ENCODE data around the gene C2CD2L. TPM values are rescaled to one million over a fixed set of nuclear protein-coding genes. Genes with fewer than 3 reads are reported as not detected.

The C2CD2L gene
- polyA plus RNA-seq, 1 of the 3 experiments (the other 2 are of a cell fraction), result 8.6 TPM

DNA sequence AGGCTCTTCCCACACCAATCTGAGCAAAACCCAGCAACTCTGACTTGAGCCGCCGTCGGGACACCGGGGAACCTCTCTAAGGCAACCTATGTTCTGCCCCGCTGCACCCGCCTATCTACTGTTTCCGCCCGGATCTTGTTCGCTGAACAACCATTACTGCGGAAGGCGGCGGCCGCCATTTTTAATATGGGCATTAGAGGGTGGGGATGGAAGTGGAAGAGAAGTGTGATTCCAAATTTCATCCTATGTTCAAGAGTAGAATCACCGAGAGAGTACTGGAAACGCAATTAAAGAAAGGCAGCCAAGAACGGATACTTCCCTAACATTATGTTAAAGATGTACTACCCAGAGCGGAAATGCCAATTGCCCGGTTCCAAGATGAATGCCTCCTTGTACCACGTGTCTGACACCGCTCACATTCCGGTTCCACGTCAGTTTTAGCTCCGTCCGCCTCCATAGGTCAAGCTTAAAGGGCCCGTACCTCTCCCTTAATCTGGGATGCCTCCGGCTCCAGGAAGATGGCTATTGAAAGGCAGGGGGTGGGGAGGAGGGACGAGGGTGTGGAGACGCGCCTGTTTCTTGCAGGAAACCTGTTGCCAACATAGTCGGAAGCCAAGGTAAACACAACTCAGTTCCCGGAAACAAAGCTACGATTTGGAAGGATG lies 5.3 kb upstream of the C2CD2L start, which contains the start of gene DPAGT1:
DPAGT1 (minus strand) TSS at position 95 of the 665 bp plus-strand sequence. CDS start 198 bp downstream, outside the sequence.
- H3K9me3 ChIP-seq, result no peaks in the 10 kb centered on the region
- WGBS (ENCODE audit: low lambda C conversion rate), result under 1% methylated on average over 25 of the region's 32 CpGs
- H3K9ac ChIP-seq, result peak within 1 kb of the TSS; percentile 78
- no peaks in the 10 kb centered on the region for H4K20me1 ChIP-seq (ENCODE audit: insufficient read depth)
- H3K27ac ChIP-seq (ENCODE audit: low read depth in 2 of 2, low read length in 1 of 2), result peak within 1 kb of the TSS; percentile 93 to 97
- POLR2A ChIA-PET, result interaction anchor here (0.7 to 1.6 kb wide), 8 partner anchors 8 to 237 kb away, joined by 3 to 6 read pairs (median 3); partner anchors contain the start of genes HMBS, HYOU1, MCAM and RPS25
- DNase-seq, result peak; percentile 81
- H3K36me3 ChIP-seq (replicated peaks in 1 of 2; ENCODE audit: control insufficient read depth in 1 of 2, insufficient read depth in 2 of 2, low read length in 1 of 2), result peaks cover 12 to 19% of the 10 kb centered on the region in 2 experiments
- peak within 1 kb of the TSS; percentile 77 for H2AFZ ChIP-seq (ENCODE audit: low read depth)
- CTCF ChIA-PET, result interaction anchor here (0.6 to 2.0 kb wide), 16 partner anchors 10 to 273 kb away, joined by 3 to 13 read pairs (median 4); partner anchors contain the start of genes ABCG4, CBL and NLRX1
- H3K27me3 ChIP-seq (ENCODE audit: insufficient read depth), result no peaks in the 10 kb centered on the region
- H3K4me1 ChIP-seq (ENCODE audit: control insufficient read depth in 1 of 2, insufficient read depth in 2 of 2, low read depth in 1 of 2, low read length in 1 of 2), result peaks cover 13 to 29% of the 10 kb centered on the region in 2 experiments; a peak in 3 of 4 replicates
- H3K79me2 ChIP-seq (ENCODE audit: insufficient read depth), result peaks cover 42% of the 10 kb centered on the region
- H3K9me2 ChIP-seq, result no peaks in the 10 kb centered on the region
- H3K4me3 ChIP-seq (ENCODE audit: low read depth in 2 of 2, low read length in 1 of 2), result peak within 1 kb of the TSS; percentile 80 to 90
- peak within 1 kb of the TSS; percentile 98 for H3K4me2 ChIP-seq
- H3F3A ChIP-seq (replicated peaks; ENCODE audit: insufficient read depth), result peaks cover 35% of the 10 kb centered on the region
- TF ChIP-seq TCF12 (IDR thresholded peaks at IDR 0.05) (no peak), RFX5 (IDR thresholded peaks at IDR 0.05; ENCODE audit: low read length) (no peak), TAF1 (IDR thresholded peaks at IDR 0.05; ENCODE audit: borderline replicate concordance, low read depth, low read length) (peak; percentile 76), EP300 (IDR thresholded peaks at IDR 0.05; ENCODE audit: borderline replicate concordance in 1 of 2, low read depth in 1 of 2, low read length in 1 of 2) (no peak), SIN3A (IDR thresholded peaks at IDR 0.05; ENCODE audit: borderline replicate concordance, low read depth, low read length) (peak; percentile 52), ZBTB33 (IDR thresholded peaks at IDR 0.05; ENCODE audit: borderline replicate concordance, low read depth) (no peak), RAD21 (IDR thresholded peaks at IDR 0.05; ENCODE audit: low read length) (no peak), POLR2AphosphoS5 (IDR thresholded peaks at IDR 0.05; ENCODE audit: low read depth, low read length) (0 out of 2 replicates have a peak, but pooled peaks have one; percentile 27), CHD2 (IDR thresholded peaks at IDR 0.05; ENCODE audit: low read length, partially characterized antibody) (no peak), ELF1 (IDR thresholded peaks at IDR 0.05) (peak; percentile 62), MEF2A (IDR thresholded peaks at IDR 0.05; ENCODE audit: borderline replicate concordance, low read depth) (no peak), RCOR1 (IDR thresholded peaks at IDR 0.05; ENCODE audit: low read length) (no peak; the same call in 1 of the 2 replicates), FOXJ3 (CRISPR knock-in tag; IDR thresholded peaks at IDR 0.05) (peak; percentile 30; the same call in 1 of the 2 replicates), TEAD4 (IDR thresholded peaks at IDR 0.05; ENCODE audit: borderline replicate concordance, insufficient read depth) (peak; percentile 41; the same call in 1 of the 2 replicates), MAX (IDR thresholded peaks at IDR 0.05; ENCODE audit: low read depth) (peak; percentile 100), USF2 (IDR thresholded peaks at IDR 0.05; ENCODE audit: borderline replicate concordance, low read depth, low read length) (peak; percentile 56), FOXM1 (IDR thresholded peaks at IDR 0.05; ENCODE audit: low read depth) (no peak), RXRA (IDR thresholded peaks at IDR 0.05; ENCODE audit: borderline replicate concordance, low read depth) (no peak), EZH2phosphoT487 (IDR thresholded peaks at IDR 0.05; ENCODE audit: borderline replicate concordance, low read depth) (no peak), JUND (IDR thresholded peaks at IDR 0.05) (no peak)
- TF ChIP-seq, protein P1, sequence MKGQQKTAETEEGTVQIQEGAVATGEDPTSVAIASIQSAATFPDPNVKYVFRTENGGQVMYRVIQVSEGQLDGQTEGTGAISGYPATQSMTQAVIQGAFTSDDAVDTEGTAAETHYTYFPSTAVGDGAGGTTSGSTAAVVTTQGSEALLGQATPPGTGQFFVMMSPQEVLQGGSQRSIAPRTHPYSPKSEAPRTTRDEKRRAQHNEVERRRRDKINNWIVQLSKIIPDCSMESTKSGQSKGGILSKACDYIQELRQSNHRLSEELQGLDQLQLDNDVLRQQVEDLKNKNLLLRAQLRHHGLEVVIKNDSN (IDR thresholded peaks at IDR 0.05; ENCODE audit: borderline replicate concordance, low read depth), result peak; percentile 93
- TF ChIP-seq, protein P2, sequence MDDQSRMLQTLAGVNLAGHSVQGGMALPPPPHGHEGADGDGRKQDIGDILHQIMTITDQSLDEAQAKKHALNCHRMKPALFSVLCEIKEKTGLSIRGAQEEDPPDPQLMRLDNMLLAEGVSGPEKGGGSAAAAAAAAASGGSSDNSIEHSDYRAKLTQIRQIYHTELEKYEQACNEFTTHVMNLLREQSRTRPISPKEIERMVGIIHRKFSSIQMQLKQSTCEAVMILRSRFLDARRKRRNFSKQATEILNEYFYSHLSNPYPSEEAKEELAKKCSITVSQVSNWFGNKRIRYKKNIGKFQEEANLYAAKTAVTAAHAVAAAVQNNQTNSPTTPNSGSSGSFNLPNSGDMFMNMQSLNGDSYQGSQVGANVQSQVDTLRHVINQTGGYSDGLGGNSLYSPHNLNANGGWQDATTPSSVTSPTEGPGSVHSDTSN (IDR thresholded peaks at IDR 0.05), result no peak
- TF ChIP-seq, protein P3, sequence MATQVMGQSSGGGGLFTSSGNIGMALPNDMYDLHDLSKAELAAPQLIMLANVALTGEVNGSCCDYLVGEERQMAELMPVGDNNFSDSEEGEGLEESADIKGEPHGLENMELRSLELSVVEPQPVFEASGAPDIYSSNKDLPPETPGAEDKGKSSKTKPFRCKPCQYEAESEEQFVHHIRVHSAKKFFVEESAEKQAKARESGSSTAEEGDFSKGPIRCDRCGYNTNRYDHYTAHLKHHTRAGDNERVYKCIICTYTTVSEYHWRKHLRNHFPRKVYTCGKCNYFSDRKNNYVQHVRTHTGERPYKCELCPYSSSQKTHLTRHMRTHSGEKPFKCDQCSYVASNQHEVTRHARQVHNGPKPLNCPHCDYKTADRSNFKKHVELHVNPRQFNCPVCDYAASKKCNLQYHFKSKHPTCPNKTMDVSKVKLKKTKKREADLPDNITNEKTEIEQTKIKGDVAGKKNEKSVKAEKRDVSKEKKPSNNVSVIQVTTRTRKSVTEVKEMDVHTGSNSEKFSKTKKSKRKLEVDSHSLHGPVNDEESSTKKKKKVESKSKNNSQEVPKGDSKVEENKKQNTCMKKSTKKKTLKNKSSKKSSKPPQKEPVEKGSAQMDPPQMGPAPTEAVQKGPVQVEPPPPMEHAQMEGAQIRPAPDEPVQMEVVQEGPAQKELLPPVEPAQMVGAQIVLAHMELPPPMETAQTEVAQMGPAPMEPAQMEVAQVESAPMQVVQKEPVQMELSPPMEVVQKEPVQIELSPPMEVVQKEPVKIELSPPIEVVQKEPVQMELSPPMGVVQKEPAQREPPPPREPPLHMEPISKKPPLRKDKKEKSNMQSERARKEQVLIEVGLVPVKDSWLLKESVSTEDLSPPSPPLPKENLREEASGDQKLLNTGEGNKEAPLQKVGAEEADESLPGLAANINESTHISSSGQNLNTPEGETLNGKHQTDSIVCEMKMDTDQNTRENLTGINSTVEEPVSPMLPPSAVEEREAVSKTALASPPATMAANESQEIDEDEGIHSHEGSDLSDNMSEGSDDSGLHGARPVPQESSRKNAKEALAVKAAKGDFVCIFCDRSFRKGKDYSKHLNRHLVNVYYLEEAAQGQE (IDR thresholded peaks at IDR 0.05; ENCODE audit: low read depth, low read length), result 0 out of 2 replicates have a peak, but pooled peaks have one; percentile 23

Measured in SK-N-SH (cell line).